HEK293 (cell line): ENCODE data around the gene LIN9.

Source experiments
- ATF2 ChIP-seq: fragments of 450-650 bp; formaldehyde crosslinking; IDR thresholded peaks from 2 replicates; pipeline ENCODE4 v1.5.1; 2016; ENCODE audit warnings: missing biosample characterization, missing genetic modification characterization, low read depth
- CTCF ChIP-seq: fragments of 450-650 bp; formaldehyde crosslinking; IDR thresholded peaks from 2 replicates; pipeline ENCODE4 v1.5.1; 2016; ENCODE audit warnings: missing biosample characterization, missing genetic modification characterization
- GLI4 ChIP-seq: fragments of 450-650 bp; formaldehyde crosslinking; IDR thresholded peaks from 2 replicates; pipeline ENCODE4 v1.5.1; 2016; ENCODE audit warnings: missing biosample characterization, missing genetic modification characterization
- SP2 ChIP-seq: fragments of 450-650 bp; formaldehyde crosslinking; IDR thresholded peaks from 2 replicates; pipeline ENCODE4 v1.5.1; 2016; ENCODE audit warnings: missing biosample characterization, missing genetic modification characterization
- ZBTB6 ChIP-seq: fragments of 450-650 bp; formaldehyde crosslinking; IDR thresholded peaks from 2 replicates; pipeline ENCODE4 v1.5.1; 2017; ENCODE audit warnings: missing biosample characterization, missing genetic modification characterization
- ZNF654 ChIP-seq: fragments of 450-650 bp; formaldehyde crosslinking; IDR thresholded peaks from 2 replicates; pipeline ENCODE4 v1.5.1; 2016; ENCODE audit warnings: low read depth, missing biosample characterization, missing genetic modification characterization

DNA sequence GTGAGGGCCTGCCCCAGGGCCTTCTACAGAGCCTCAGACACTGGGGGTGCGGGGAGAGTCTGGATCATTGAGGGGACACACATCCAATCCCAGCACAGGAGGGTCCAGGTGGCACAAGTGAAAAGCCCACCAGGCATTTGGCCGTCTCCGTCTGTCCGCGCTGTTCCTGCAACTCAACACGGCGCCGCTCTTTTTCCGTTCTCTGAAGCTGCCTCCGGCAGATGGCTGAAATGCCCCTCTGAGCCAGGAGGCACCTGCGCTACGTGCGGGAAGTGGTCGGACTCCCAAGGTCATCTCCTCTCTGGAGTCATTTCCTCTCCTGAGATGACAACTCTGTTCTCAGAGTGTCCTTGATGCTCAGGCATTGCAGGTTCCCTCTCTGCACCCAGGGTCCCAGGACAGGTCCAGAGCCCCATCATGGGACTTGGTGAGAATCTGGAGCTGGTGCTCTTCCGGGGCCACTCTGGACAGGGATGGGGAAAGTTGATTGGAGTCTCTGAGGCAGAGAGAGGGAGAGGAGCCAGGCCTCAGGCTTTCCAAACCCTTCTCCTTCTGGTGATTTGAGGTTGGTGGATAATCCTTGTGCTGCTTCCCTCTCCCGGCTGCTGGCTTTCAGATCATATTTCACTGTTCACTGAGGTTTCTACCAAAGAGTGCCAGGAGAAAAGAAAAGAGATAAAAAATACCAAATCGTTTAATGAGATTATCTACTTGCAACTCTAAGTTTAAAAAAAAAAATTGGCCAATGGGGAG lies 99.5 kb downstream of the LIN9 start:
- TF ChIP-seq GLI4 (no peak), ZBTB6 (tag by site-specific recombination) (no peak), CTCF (tag by site-specific recombination) (no peak), SP2 (tag by site-specific recombination) (no peak), ATF2 (tag by site-specific recombination) (no peak), ZNF654 (tag by site-specific recombination) (no peak)
